HepG2 (cell line): ENCODE results near the gene FGF9. TPM values are rescaled to one million over a fixed set of nuclear protein-coding genes. Genes with fewer than 3 reads are reported as not detected.

ENCODE experiments used
- ATAC-seq: fragments of 200-7000 bp; cut with Tn5 transposase; 3 replicates; pipeline ENCODE4 v1.9.1; 2020; ENCODE audit warnings: mild to moderate bottlenecking, moderate library complexity
- BruUV-seq: library from RNA; stranded (reverse); fragments of 400-500 nt; replicated peaks from 2 replicates; lab custom pipeline; 2021; lab: Mats Ljungman, UMichigan
- CTCF ChIA-PET: fragments of 300-600 bp; formaldehyde crosslinking; extraction: SDS; loops from one replicate; lab custom pipeline; 2021; ENCODE audit warnings: low total read pairs, inconsistent platforms, low intra/inter-chr PET ratio; lab: Yijun Ruan, JAX
- POLR2A ChIA-PET: fragments of 350-600 bp; sonication (Branson Sonifier 250); formaldehyde crosslinking; loops from one replicate; lab custom pipeline; 2020; ENCODE audit warnings: antibody characterized with exemption, inconsistent platforms; lab: Yijun Ruan, JAX
- DNase-seq: peaks from one replicate; pipeline ENCODE4 v3.0.0-alpha.2; 2015; ENCODE audit warnings: low spot score
- FAIRE-seq: peaks from 3 replicates; lab custom pipeline; 2011; peaks lifted over from hg19 to GRCh38; lab: Jason Lieb, UNC
- H2AFZ ChIP-seq: one replicate; pipeline ENCODE4 v1.6.1; 2011; ENCODE audit warnings: low read length, inconsistent platforms
- H3K27ac ChIP-seq: fragments of 300-600 bp; 3 replicates; pipeline ENCODE4 v1.8.0; 2011; ENCODE audit warnings: mixed run types, mild to moderate bottlenecking, mixed read lengths, low read length, inconsistent platforms; ENCODE audit not compliant: insufficient read depth; ENCODE audit errors: extremely low read length
- H3K27me3 ChIP-seq, 2 experiments: fragments of 200-600 bp in 1 of 2; 2 replicates in 1 of 2; 3 replicates in 1 of 2; pipeline versions ENCODE4 v1.6.0 to v1.8.0; 2011; ENCODE audit warnings: low read length in 2 of 2, mild to moderate bottlenecking in 2 of 2, moderate library complexity in 2 of 2, inconsistent platforms in 1 of 2; ENCODE audit not compliant: insufficient read depth in 2 of 2, control insufficient read depth in 1 of 2
- H3K36me3 ChIP-seq, 2 experiments: fragments of 200-600 bp in 1 of 2; replicated peaks in 1 of 2; 2 replicates in 1 of 2; 3 replicates in 1 of 2; pipeline versions ENCODE4 v1.5.1 to v1.8.0; 2011; ENCODE audit warnings: low read length in 2 of 2, inconsistent platforms in 1 of 2; ENCODE audit not compliant: insufficient read depth in 2 of 2, control insufficient read depth in 1 of 2
- H3K4me1 ChIP-seq: 2 replicates; pipeline ENCODE4 v1.5.1; 2012; ENCODE audit warnings: low read length, inconsistent platforms; ENCODE audit not compliant: insufficient read depth
- H3K4me2 ChIP-seq: 2 replicates; pipeline ENCODE4 v1.6.0; 2011; ENCODE audit warnings: low read depth, low read length, inconsistent platforms
- H3K4me3 ChIP-seq, 3 experiments: fragments of 200-600 bp in 1 of 3; sonication (generic), shearing (Covaris generic) in 1 of 3; replicated peaks in 1 of 3; 2 replicates each; pipeline ENCODE4 v1.5.1; 2011 to 2016; ENCODE audit warnings: low read length in 3 of 3, inconsistent platforms in 2 of 3, low read depth in 2 of 3, mild to moderate bottlenecking in 2 of 3, control low read depth in 1 of 3, mixed read lengths in 1 of 3; ENCODE audit not compliant: insufficient read depth in 1 of 3
- H3K79me2 ChIP-seq: one replicate; pipeline ENCODE4 v1.6.1; 2011; ENCODE audit warnings: low read length, inconsistent platforms; ENCODE audit not compliant: insufficient read depth
- H3K9ac ChIP-seq: 2 replicates; pipeline ENCODE4 v1.6.0; 2011; ENCODE audit warnings: mild to moderate bottlenecking, low read depth, low read length, inconsistent platforms; ENCODE audit not compliant: insufficient read depth
- H3K9me3 ChIP-seq: 2 replicates; pipeline ENCODE4 v1.5.1; 2012; ENCODE audit warnings: mild to moderate bottlenecking, low read length
- H4K20me1 ChIP-seq: 2 replicates; pipeline ENCODE4 v1.6.0; 2011; ENCODE audit warnings: inconsistent platforms, mild to moderate bottlenecking, low read length, moderate library complexity; ENCODE audit not compliant: insufficient read depth
- ARHGAP35 ChIP-seq: sonication (generic); formaldehyde crosslinking; IDR thresholded peaks from 2 replicates; pipeline ENCODE4 v1.9.0; 2022; ENCODE audit warnings: mild to moderate bottlenecking, inconsistent platforms, moderate library complexity, missing genetic modification reagents, borderline replicate concordance
- CENPT ChIP-seq: sonication (generic); formaldehyde crosslinking; IDR thresholded peaks from 2 replicates; pipeline ENCODE4 v1.8.0; 2022; ENCODE audit warnings: low read depth, mild to moderate bottlenecking, moderate library complexity, missing genetic modification reagents
- FOXP1 ChIP-seq, 2 experiments: fragments of 450-650 bp in 1 of 2; IDR thresholded peaks; 2 replicates each; pipeline ENCODE4 v1.6.1; 2017 to 2018; ENCODE audit warnings: antibody characterized with exemption in 1 of 2
- FOXP4 ChIP-seq: sonication (generic); formaldehyde crosslinking; IDR thresholded peaks from 2 replicates; pipeline ENCODE4 v1.4.0; 2020; ENCODE audit warnings: missing genetic modification reagents
- HNRNPLL ChIP-seq: fragments of 200-400 bp; formaldehyde crosslinking; IDR thresholded peaks from 2 replicates; pipeline ENCODE4 v1.6.1; 2017; ENCODE audit warnings: mild to moderate bottlenecking, low read depth, low read length; ENCODE audit not compliant: poor library complexity, severe bottlenecking
- HOMEZ ChIP-seq: IDR thresholded peaks from 2 replicates; pipeline ENCODE4 v1.6.1; 2016; ENCODE audit warnings: low read depth
- NAIF1 ChIP-seq: sonication (generic); formaldehyde crosslinking; IDR thresholded peaks from 2 replicates; pipeline ENCODE4 v1.5.0; 2020; ENCODE audit warnings: mild to moderate bottlenecking, missing genetic modification reagents, borderline replicate concordance
- NCOA1 ChIP-seq: sonication (generic); formaldehyde crosslinking; IDR thresholded peaks from 2 replicates; pipeline ENCODE4 v1.9.0; 2021; ENCODE audit warnings: missing genetic modification reagents
- POLR2AphosphoS2 ChIP-seq: IDR thresholded peaks from 2 replicates; pipeline ENCODE4 v1.6.1; 2011; ENCODE audit warnings: low read depth, low read length, improper control_type of control experiment
- RAD51 ChIP-seq: fragments of 450-650 bp; IDR thresholded peaks from 2 replicates; pipeline ENCODE4 v1.6.1; 2016; ENCODE audit warnings: borderline replicate concordance
- SKIL ChIP-seq: sonication (generic); formaldehyde crosslinking; IDR thresholded peaks from 2 replicates; pipeline ENCODE4 v1.8.0; 2022; ENCODE audit warnings: missing genetic modification reagents, mild to moderate bottlenecking, moderate library complexity, borderline replicate concordance
- SMARCE1 ChIP-seq: fragments of 450-650 bp; IDR thresholded peaks from 2 replicates; pipeline ENCODE4 v1.6.1; 2017; ENCODE audit warnings: borderline replicate concordance
- ZFAT ChIP-seq: sonication (generic); formaldehyde crosslinking; conservative IDR thresholded peaks from 2 replicates; pipeline ENCODE4 v1.8.1; 2023; ENCODE audit warnings: missing genetic modification reagents, inconsistent platforms
- ZNF709 ChIP-seq: sonication (generic); formaldehyde crosslinking; IDR thresholded peaks from 2 replicates; pipeline ENCODE4 v1.5.0; 2020; ENCODE audit warnings: mild to moderate bottlenecking, missing genetic modification reagents
- WGBS: methylation state at CpG from one replicate; pipeline ENCODE4 v1.1.6; 2017; ENCODE audit warnings: low lambda C conversion rate; 5-methylcytosine and 5-hydroxymethylcytosine counted together
- in situ Hi-C: cut with HindIII; loops from 2 replicates; pipeline ENCODE4 v1.10.0; 2017; ENCODE audit warnings: low pct_unique_long_range_greater_than_20kb; ENCODE audit not compliant: extremely low pct_ligation_motif_present
- intact Hi-C: fragments of 100-400 bp; cut with micrococcal nuclease; formaldehyde crosslinking; loops from one replicate; pipeline ENCODE4 v1.10.0; 2022; ENCODE audit not compliant: unreplicated experiment
- polyA plus RNA-seq, 8 experiments: library from polyadenylated mRNA; depleted of rRNA in 3 of 8; stranded (reverse) in 7 of 8; unstranded in 1 of 8; fragments of >200 nt; fragmentation: Illumina TruSeq in 4 of 8; extraction: Trizol in 4 of 8; gene quantifications; 2 replicates each; pipeline versions ENCODE4 v1.2.1 to v1.2.3, GENCODE V29; 2011 to 2016; ENCODE audit warnings: low read depth in 4 of 8, missing spikeins in 1 of 8, mixed read lengths in 1 of 8; ENCODE audit not compliant: insufficient read depth in 1 of 8
- total RNA-seq, 5 experiments: library from RNA; depleted of rRNA; stranded (reverse); fragments of >200 nt; fragmentation: Illumina TruSeq; extraction: Trizol; gene quantifications; 2 replicates each; pipeline ENCODE4 v1.2.3, GENCODE V29; 2016; ENCODE audit warnings: low read depth in 1 of 5

Gene FGF9
- total and polyA plus RNA-seq, 2 of the 13 experiments (the other 11 are each of a cell fraction or from before 2014, with no cell fraction given), result not detected

GRCh38 chr13:21684576-21684975, 13.7 kb downstream of the FGF9 start:
- intact Hi-C loops, result no loop called here
- in situ Hi-C loops, result no loop called here
- H3K4me2 ChIP-seq, result no peak overlapping the region
- CTCF ChIA-PET, result no interaction called here
- no peak overlapping the region for H3K27ac ChIP-seq
- no peak for FAIRE-seq
- peaks cover 0 to 14% of the 10 kb centered on the region in 2 experiments; a peak in 2 of 5 replicates for H3K27me3 ChIP-seq
- no peak for DNase-seq
- WGBS, result 14% methylated on average over 2 of the region's 2 CpGs
- H3K36me3 ChIP-seq, result no peaks in the 10 kb centered on the region
- H3K4me3 ChIP-seq, result no peak overlapping the region
- no peaks in the 10 kb centered on the region; the same call in 1 of the 2 replicates for H4K20me1 ChIP-seq
- no peaks in the 10 kb centered on the region for H3K9me3 ChIP-seq
- TF ChIP-seq FOXP1 (IDR thresholded peaks at IDR 0.05) (no peak), FOXP1 (CRISPR knock-in tag; IDR thresholded peaks at IDR 0.05) (no peak), RAD51 (no peak), SMARCE1 (no peak), ZFAT (no peak), NCOA1 (no peak), CENPT (no peak), HNRNPLL (no peak), NAIF1 (CRISPR knock-in tag) (no peak), SKIL (CRISPR knock-in tag) (no peak), ARHGAP35 (CRISPR knock-in tag) (no peak), FOXP4 (CRISPR knock-in tag) (no peak), POLR2AphosphoS2 (no peak), ZNF709 (no peak), HOMEZ (no peak)
- TF ChIP-seq, all 625 proteins: peak for 0
- Histone ChIP-seq H2AFZ (no peak overlapping the region), H3K9ac (no peak overlapping the region), H3K4me1 (no peaks in the 10 kb centered on the region), H3K79me2 (no peaks in the 10 kb centered on the region)
- POLR2A ChIA-PET, result no interaction called here
- BruUV-seq, result no TSS peak
- ATAC-seq, result no peak
